WTC11 (cell line): ENCODE data around the gene RNF167. TPM values are rescaled to one million over a fixed set of nuclear protein-coding genes. Genes with fewer than 3 reads are reported as not detected.

ENCODE experiments used
- ATAC-seq: fragments of 200-7000 bp; cut with Tn5 transposase; 2 replicates; pipeline ENCODE4 v1.10.0; 2021; ENCODE audit warnings: mild to moderate bottlenecking, moderate library complexity
- CTCF ChIA-PET: fragments of 300-600 bp; sonication (Branson Sonifier 250); formaldehyde crosslinking; loops from one replicate; lab custom pipeline; 2021; ENCODE audit warnings: antibody characterized with exemption; lab: Charles Lee
- POLR2A ChIA-PET: fragments of 350-600 bp; sonication (Branson Sonifier 250); formaldehyde crosslinking; loops from one replicate; lab custom pipeline; 2021; ENCODE audit warnings: antibody characterized with exemption; lab: Charles Lee
- DNase-seq: peaks from one replicate; pipeline ENCODE4 v3.0.0; 2021; ENCODE audit warnings: low spot score
- H3K27ac Mint-ChIP-seq: 2 replicates; pipeline ENCODE4 v1.8.0; 2021; ENCODE audit warnings: mixed read lengths
- H3K27me3 Mint-ChIP-seq: 2 replicates; pipeline ENCODE4 v1.8.0; 2021; ENCODE audit warnings: low read depth, mild to moderate bottlenecking, moderate library complexity, mixed read lengths
- H3K36me3 Mint-ChIP-seq: 2 replicates; pipeline ENCODE4 v1.8.0; 2021; ENCODE audit warnings: mixed read lengths
- H3K4me1 Mint-ChIP-seq: 2 replicates; pipeline ENCODE4 v1.8.0; 2022; ENCODE audit warnings: mixed read lengths
- H3K4me3 Mint-ChIP-seq: 2 replicates; pipeline ENCODE4 v1.8.0; 2021; ENCODE audit warnings: mild to moderate bottlenecking, moderate library complexity, mixed read lengths
- H3K9me3 Mint-ChIP-seq: 2 replicates; pipeline ENCODE4 v1.8.0; 2021; ENCODE audit warnings: mixed read lengths
- ERG ChIP-seq: fragments of 250-450 bp; sonication (Bioruptor Pico); IDR thresholded peaks from 2 replicates; pipeline ENCODE4 v1.8.0; 2021; ENCODE audit warnings: mild to moderate bottlenecking
- FOXK1 ChIP-seq: sonication (generic); formaldehyde crosslinking; IDR thresholded peaks from 2 replicates; pipeline ENCODE4 v1.8.0; 2022; ENCODE audit warnings: mild to moderate bottlenecking, moderate library complexity, missing genetic modification reagents
- GTF2I ChIP-seq: fragments of 250-450 bp; sonication (Bioruptor Pico); conservative IDR thresholded peaks from 2 replicates; pipeline ENCODE4 v1.4.0; 2021; ENCODE audit warnings: mild to moderate bottlenecking
- IRF1 ChIP-seq: sonication (generic); formaldehyde crosslinking; IDR thresholded peaks from 2 replicates; pipeline ENCODE4 v1.8.0; 2023; ENCODE audit warnings: missing genetic modification reagents
- NFYB ChIP-seq: sonication (generic); formaldehyde crosslinking; conservative IDR thresholded peaks from 2 replicates; pipeline ENCODE4 v1.8.0; 2022; ENCODE audit warnings: low read depth, missing genetic modification reagents
- OVOL2 ChIP-seq: fragments of 250-450 bp; sonication (Bioruptor Pico); IDR thresholded peaks from 2 replicates; pipeline ENCODE4 v1.9.0; 2021; ENCODE audit warnings: mild to moderate bottlenecking, borderline replicate concordance
- RORB ChIP-seq: fragments of 250-450 bp; sonication (Bioruptor Pico); IDR thresholded peaks from 2 replicates; pipeline ENCODE4 v1.9.0; 2021; ENCODE audit warnings: mild to moderate bottlenecking
- TCF7 ChIP-seq: sonication (generic); formaldehyde crosslinking; IDR thresholded peaks from 2 replicates; pipeline ENCODE4 v1.8.0; 2022; ENCODE audit warnings: mild to moderate bottlenecking, low read depth, missing genetic modification reagents, moderate library complexity
- ZMAT4 ChIP-seq: fragments of 250-450 bp; sonication (Bioruptor Pico); IDR thresholded peaks from 2 replicates; pipeline ENCODE4 v1.9.0; 2021; ENCODE audit warnings: mild to moderate bottlenecking
- ZNF121 ChIP-seq: sonication (generic); formaldehyde crosslinking; IDR thresholded peaks from 2 replicates; pipeline ENCODE4 v1.8.0; 2023; ENCODE audit warnings: missing genetic modification reagents
- ZNF396 ChIP-seq: fragments of 250-450 bp; sonication (Bioruptor Pico); IDR thresholded peaks from 2 replicates; pipeline ENCODE4 v1.8.0; 2021; ENCODE audit warnings: mild to moderate bottlenecking, moderate library complexity, borderline replicate concordance
- ZNF671 ChIP-seq: fragments of 250-450 bp; sonication (Bioruptor Pico); IDR thresholded peaks from 2 replicates; pipeline ENCODE4 v1.8.0; 2021; ENCODE audit warnings: mild to moderate bottlenecking
- total RNA-seq: library from RNA; stranded (reverse); gene quantifications from 3 replicates; pipeline ENCODE4 v1.2.3, GENCODE V29; 2021
- TF ChIP-seq, protein P1 (sequence below): fragments of 250-450 bp; sonication (Bioruptor Pico); IDR thresholded peaks from 2 replicates; pipeline ENCODE4 v1.9.0; 2021; ENCODE audit warnings: mild to moderate bottlenecking, borderline replicate concordance
- TF ChIP-seq, protein P2 (sequence below): fragments of 200-600 bp; IDR thresholded peaks from 2 replicates; pipeline ENCODE4 v1.8.0; 2022; ENCODE audit warnings: antibody characterized with exemption
- TF ChIP-seq, protein P3 (sequence below): sonication (generic); formaldehyde crosslinking; IDR thresholded peaks from 2 replicates; pipeline ENCODE4 v1.8.1; 2023; ENCODE audit warnings: mild to moderate bottlenecking, missing genetic modification reagents
- TF ChIP-seq, protein P4 (sequence below): sonication (generic); formaldehyde crosslinking; IDR thresholded peaks from 2 replicates; pipeline ENCODE4 v1.8.0; 2022; ENCODE audit warnings: mild to moderate bottlenecking, missing genetic modification reagents

Gene RNF167
- total RNA-seq, 1 experiment from 2014 or later, result 143 TPM

DNA sequence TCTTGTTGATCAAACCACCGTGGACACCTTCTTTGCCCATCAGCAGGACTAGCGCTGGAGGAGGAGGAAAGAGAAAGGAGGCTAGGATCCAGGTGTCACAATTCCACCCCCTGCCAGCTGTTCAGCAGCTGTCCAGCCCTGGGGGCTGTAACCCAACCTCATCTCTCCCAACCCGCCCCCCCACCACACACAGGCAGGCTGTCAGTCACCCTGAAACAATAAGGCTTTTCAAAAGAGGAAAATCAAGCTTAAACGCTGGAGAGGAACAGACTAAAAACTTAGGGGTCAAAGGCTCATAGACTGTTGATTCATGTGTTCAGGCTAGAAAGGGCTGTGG, 5.8 kb downstream of the RNF167 start (continued):
- TF ChIP-seq, protein P1, sequence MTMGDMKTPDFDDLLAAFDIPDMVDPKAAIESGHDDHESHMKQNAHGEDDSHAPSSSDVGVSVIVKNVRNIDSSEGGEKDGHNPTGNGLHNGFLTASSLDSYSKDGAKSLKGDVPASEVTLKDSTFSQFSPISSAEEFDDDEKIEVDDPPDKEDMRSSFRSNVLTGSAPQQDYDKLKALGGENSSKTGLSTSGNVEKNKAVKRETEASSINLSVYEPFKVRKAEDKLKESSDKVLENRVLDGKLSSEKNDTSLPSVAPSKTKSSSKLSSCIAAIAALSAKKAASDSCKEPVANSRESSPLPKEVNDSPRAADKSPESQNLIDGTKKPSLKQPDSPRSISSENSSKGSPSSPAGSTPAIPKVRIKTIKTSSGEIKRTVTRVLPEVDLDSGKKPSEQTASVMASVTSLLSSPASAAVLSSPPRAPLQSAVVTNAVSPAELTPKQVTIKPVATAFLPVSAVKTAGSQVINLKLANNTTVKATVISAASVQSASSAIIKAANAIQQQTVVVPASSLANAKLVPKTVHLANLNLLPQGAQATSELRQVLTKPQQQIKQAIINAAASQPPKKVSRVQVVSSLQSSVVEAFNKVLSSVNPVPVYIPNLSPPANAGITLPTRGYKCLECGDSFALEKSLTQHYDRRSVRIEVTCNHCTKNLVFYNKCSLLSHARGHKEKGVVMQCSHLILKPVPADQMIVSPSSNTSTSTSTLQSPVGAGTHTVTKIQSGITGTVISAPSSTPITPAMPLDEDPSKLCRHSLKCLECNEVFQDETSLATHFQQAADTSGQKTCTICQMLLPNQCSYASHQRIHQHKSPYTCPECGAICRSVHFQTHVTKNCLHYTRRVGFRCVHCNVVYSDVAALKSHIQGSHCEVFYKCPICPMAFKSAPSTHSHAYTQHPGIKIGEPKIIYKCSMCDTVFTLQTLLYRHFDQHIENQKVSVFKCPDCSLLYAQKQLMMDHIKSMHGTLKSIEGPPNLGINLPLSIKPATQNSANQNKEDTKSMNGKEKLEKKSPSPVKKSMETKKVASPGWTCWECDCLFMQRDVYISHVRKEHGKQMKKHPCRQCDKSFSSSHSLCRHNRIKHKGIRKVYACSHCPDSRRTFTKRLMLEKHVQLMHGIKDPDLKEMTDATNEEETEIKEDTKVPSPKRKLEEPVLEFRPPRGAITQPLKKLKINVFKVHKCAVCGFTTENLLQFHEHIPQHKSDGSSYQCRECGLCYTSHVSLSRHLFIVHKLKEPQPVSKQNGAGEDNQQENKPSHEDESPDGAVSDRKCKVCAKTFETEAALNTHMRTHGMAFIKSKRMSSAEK, result no peak
- TF ChIP-seq ZNF121 (CRISPR knock-in tag), result no peak

DNA sequence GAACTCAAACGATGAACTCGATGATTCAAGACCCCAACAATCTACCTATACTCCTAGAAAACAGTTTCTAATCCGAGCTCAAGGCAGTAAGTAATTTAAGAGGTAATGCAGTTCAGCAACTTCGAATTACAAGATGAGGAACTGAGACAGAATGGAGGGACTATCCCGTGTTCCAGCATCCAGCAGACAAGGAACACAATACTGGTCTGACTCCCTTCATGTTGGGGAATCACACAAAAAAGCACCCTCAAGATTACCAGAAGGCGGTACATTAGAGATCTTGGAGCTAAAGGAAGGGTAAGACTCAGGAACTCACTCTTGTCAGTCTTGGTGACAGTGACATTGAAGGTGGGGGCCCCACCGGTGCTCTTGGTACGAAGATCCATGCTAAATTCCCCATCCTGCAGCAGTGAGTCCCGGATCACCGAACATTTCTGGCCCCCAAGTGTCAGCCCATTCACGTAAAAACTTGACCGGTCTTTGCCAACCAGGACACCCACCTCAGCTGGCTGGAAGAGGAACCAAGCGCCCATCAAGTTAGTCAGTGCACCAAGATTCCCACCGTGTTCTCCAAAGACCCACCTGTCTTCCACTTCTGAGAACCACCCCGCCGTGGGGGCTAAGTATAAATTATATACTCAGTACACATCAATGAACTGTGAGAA, 6.4 kb downstream of the RNF167 start:
- Mint-ChIP-seq H3K36me3 (peaks cover 43% of the 10 kb centered on the region), H3K27ac (peak overlapping the region; percentile 97), H3K9me3 (no peaks in the 10 kb centered on the region), H3K4me1 (peaks cover 36% of the 10 kb centered on the region), H3K4me3 (peak overlapping the region; percentile 91), H3K27me3 (no peaks in the 10 kb centered on the region)
- ATAC-seq (no peak), DNase-seq (no peak)
- ChIA-PET CTCF (interaction anchor here (0.6 to 2.6 kb wide), 2 partner anchors 37 to 89 kb away, joined by 6 to 15 read pairs; partner anchors contain the start of gene SLC52A1), POLR2A (interaction anchor here (0.6 to 3.5 kb wide), 4 partner anchors 19 to 152 kb away, joined by 3 to 45 read pairs (median 4); partner anchors contain the start of gene SPAG7)
- TF ChIP-seq, protein P2, sequence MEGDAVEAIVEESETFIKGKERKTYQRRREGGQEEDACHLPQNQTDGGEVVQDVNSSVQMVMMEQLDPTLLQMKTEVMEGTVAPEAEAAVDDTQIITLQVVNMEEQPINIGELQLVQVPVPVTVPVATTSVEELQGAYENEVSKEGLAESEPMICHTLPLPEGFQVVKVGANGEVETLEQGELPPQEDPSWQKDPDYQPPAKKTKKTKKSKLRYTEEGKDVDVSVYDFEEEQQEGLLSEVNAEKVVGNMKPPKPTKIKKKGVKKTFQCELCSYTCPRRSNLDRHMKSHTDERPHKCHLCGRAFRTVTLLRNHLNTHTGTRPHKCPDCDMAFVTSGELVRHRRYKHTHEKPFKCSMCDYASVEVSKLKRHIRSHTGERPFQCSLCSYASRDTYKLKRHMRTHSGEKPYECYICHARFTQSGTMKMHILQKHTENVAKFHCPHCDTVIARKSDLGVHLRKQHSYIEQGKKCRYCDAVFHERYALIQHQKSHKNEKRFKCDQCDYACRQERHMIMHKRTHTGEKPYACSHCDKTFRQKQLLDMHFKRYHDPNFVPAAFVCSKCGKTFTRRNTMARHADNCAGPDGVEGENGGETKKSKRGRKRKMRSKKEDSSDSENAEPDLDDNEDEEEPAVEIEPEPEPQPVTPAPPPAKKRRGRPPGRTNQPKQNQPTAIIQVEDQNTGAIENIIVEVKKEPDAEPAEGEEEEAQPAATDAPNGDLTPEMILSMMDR, result no peak
- TF ChIP-seq IRF1 (CRISPR knock-in tag) (no peak), NFYB (no peak), GTF2I (no peak), ZNF671 (CRISPR knock-in tag) (no peak), ERG (CRISPR knock-in tag) (no peak), TCF7 (CRISPR knock-in tag) (no peak), ZNF396 (CRISPR knock-in tag) (no peak), FOXK1 (CRISPR knock-in tag) (no peak), ZMAT4 (CRISPR knock-in tag) (no peak), ZNF121 (CRISPR knock-in tag) (no peak), OVOL2 (no peak), RORB (CRISPR knock-in tag) (no peak)
- TF ChIP-seq, protein P3, sequence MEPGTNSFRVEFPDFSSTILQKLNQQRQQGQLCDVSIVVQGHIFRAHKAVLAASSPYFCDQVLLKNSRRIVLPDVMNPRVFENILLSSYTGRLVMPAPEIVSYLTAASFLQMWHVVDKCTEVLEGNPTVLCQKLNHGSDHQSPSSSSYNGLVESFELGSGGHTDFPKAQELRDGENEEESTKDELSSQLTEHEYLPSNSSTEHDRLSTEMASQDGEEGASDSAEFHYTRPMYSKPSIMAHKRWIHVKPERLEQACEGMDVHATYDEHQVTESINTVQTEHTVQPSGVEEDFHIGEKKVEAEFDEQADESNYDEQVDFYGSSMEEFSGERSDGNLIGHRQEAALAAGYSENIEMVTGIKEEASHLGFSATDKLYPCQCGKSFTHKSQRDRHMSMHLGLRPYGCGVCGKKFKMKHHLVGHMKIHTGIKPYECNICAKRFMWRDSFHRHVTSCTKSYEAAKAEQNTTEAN (CRISPR knock-in tag), result no peak
- TF ChIP-seq, protein P4, sequence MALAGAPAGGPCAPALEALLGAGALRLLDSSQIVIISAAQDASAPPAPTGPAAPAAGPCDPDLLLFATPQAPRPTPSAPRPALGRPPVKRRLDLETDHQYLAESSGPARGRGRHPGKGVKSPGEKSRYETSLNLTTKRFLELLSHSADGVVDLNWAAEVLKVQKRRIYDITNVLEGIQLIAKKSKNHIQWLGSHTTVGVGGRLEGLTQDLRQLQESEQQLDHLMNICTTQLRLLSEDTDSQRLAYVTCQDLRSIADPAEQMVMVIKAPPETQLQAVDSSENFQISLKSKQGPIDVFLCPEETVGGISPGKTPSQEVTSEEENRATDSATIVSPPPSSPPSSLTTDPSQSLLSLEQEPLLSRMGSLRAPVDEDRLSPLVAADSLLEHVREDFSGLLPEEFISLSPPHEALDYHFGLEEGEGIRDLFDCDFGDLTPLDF (CRISPR knock-in tag), result no peak
